Esophagus squamous epithelium (tissue), 5 donors: ENCODE data around the gene MED8. TPM values are rescaled to one million over a fixed set of nuclear protein-coding genes. Genes with fewer than 3 reads are reported as not detected.
A peak's percentile ranks its signal among the peaks of the same experiment; 100 is the strongest.

Experiments
- DNase-seq: peaks from one replicate; lab custom pipeline; 2025; lab: John Stamatoyannopoulos, UW
- H3K27ac ChIP-seq, 4 donors: fragments of 200-600 bp; sonication (generic); one replicate each; pipeline ENCODE4 v1.5.1; 2016 to 2019; ENCODE audit warnings: mild to moderate bottlenecking in 1 of 4
- H3K27me3 ChIP-seq, 4 donors: fragments of 200-600 bp; sonication (generic); 1 replicate in 3 of 4; 2 replicates in 1 of 4; pipeline versions ENCODE4 v1.5.1 to v1.6.0; 2017 to 2021; ENCODE audit warnings: antibody characterized with exemption in 1 of 4
- H3K36me3 ChIP-seq, 3 donors: fragments of 200-600 bp; sonication (generic); one replicate each; pipeline ENCODE4 v1.5.1; 2016 to 2019
- H3K4me1 ChIP-seq, 3 donors: fragments of 200-600 bp; sonication (generic); one replicate each; pipeline ENCODE4 v1.5.1; 2017 to 2019
- H3K4me3 ChIP-seq, 4 donors: fragments of 200-600 bp; sonication (generic); 1 replicate in 3 of 4; 2 replicates in 1 of 4; pipeline ENCODE4 v1.5.1; 2016 to 2019; ENCODE audit warnings: mild to moderate bottlenecking in 2 of 4, moderate library complexity in 1 of 4
- H3K9me3 ChIP-seq, 3 donors: fragments of 200-600 bp; sonication (generic); one replicate each; pipeline ENCODE4 v1.5.1; 2016 to 2019
- POLR2A ChIP-seq, 4 donors: fragments of 450-650 bp; IDR thresholded peaks; one replicate each; pipeline ENCODE4 v1.6.1; 2017; ENCODE audit warnings: antibody characterized with exemption in 4 of 4, mild to moderate bottlenecking in 4 of 4, moderate library complexity in 3 of 4
- WGBS, 2 donors: methylation state at CpG; one replicate each; pipeline ENCODE4 v1.1.5; 2018; 5-methylcytosine and 5-hydroxymethylcytosine counted together
- intact Hi-C: fragments of 100-400 bp; cut with DNase I; formaldehyde crosslinking; loops from one replicate; pipeline ENCODE4 v1.15.0; 2022
- total RNA-seq, 4 donors: library from RNA; depleted of rRNA; stranded (reverse); fragments of >200 nt; gene quantifications; one replicate each; pipeline ENCODE4 v1.1.0, GENCODE V29; 2016
- TF ChIP-seq, protein P1 (sequence below), 6 experiments: fragments of 450-650 bp in 4 of 6; fragments of 200-600 bp in 2 of 6; sonication (generic) in 2 of 6; IDR thresholded peaks; one replicate each; pipeline ENCODE4 v1.5.1; 2016 to 2019; ENCODE audit warnings: antibody characterized with exemption in 6 of 6, mild to moderate bottlenecking in 4 of 6, moderate library complexity in 4 of 6
- donor health status: DM: yes; HTN: yes; CAD: no.

Gene MED8, protein sequence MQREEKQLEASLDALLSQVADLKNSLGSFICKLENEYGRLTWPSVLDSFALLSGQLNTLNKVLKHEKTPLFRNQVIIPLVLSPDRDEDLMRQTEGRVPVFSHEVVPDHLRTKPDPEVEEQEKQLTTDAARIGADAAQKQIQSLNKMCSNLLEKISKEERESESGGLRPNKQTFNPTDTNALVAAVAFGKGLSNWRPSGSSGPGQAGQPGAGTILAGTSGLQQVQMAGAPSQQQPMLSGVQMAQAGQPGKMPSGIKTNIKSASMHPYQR
- 10 to 100 TPM; 34.5 to 60.1 (median 38.6) TPM for total RNA-seq

GRCh38 chr1:43389326-43390313, at the start of gene MED8, which contains the start of gene SZT2:
TSS of gene MED8 (minus strand) at chr1:43389800. CDS start at chr1:43389764, 36 bp downstream.
TSS of gene SZT2 (plus strand) at chr1:43389899. CDS start at chr1:43389969, 70 bp downstream.
- peak within 1 kb of the TSS; percentile 91 to 97 (median 94) for H3K27ac ChIP-seq
- peak in 3 of 4 donors; percentile 27 to 84 (median 74) for TF ChIP-seq POLR2A (IDR thresholded peaks at IDR 0.05)
- TF ChIP-seq, protein P1, sequence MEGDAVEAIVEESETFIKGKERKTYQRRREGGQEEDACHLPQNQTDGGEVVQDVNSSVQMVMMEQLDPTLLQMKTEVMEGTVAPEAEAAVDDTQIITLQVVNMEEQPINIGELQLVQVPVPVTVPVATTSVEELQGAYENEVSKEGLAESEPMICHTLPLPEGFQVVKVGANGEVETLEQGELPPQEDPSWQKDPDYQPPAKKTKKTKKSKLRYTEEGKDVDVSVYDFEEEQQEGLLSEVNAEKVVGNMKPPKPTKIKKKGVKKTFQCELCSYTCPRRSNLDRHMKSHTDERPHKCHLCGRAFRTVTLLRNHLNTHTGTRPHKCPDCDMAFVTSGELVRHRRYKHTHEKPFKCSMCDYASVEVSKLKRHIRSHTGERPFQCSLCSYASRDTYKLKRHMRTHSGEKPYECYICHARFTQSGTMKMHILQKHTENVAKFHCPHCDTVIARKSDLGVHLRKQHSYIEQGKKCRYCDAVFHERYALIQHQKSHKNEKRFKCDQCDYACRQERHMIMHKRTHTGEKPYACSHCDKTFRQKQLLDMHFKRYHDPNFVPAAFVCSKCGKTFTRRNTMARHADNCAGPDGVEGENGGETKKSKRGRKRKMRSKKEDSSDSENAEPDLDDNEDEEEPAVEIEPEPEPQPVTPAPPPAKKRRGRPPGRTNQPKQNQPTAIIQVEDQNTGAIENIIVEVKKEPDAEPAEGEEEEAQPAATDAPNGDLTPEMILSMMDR (IDR thresholded peaks at IDR 0.05) = peak in 1 of 6 experiments; percentile 4
- H3K27me3 ChIP-seq = no peaks in the 10 kb centered on the region
- intact Hi-C loops = no loop called here
- no peaks in the 10 kb centered on the region for H3K9me3 ChIP-seq
- H3K36me3 ChIP-seq = peaks cover 19 to 39% (median 22%) of the 10 kb centered on the region in 3 donors
- peak within 1 kb of the TSS; percentile 75 to 98 (median 96) for H3K4me3 ChIP-seq
- DNase-seq = peak; percentile 68
- 1 to 2% methylated on average over 23 to 24 of the region's 65 CpGs for WGBS, 2 donors
- peaks cover 23 to 42% (median 24%) of the 10 kb centered on the region in 3 donors for H3K4me1 ChIP-seq

DNA sequence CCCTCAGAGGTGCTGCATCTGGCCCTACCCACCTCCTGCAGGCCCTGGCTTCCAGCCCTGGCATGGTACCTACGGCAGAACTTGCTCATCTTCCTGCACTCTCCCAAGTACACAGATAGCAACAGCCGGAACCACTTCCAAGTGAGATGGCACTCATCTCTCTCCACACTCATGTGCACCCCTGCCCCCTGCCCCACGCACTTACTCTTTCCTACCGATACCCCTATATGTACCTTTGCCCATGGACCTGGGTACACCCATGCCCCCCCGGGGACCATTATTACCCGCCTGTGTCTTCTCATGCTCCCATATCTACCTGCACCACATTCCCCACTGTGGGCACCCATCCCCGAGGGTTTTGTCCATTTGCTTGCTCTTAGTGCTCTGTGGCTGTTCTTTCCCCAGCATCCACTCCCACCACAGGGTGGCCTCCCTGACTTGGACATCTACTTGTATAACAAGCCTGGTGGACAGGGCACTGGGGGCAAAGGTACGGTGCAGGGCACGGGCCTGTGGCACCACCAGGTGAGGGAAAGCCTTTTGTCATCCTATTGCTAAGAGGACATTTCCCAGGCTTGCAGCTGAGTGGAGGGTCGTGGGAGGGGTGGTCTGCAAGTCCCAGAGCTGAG, 49.5 kb upstream of the MED8 start:
- no peak overlapping the region for H3K4me3 ChIP-seq
- H3K36me3 ChIP-seq = peaks cover 28 to 100% (median 42%) of the 10 kb centered on the region in 3 donors
- no peak for DNase-seq
- 87 to 96% methylated on average over 7 to 10 of the region's 10 CpGs for WGBS, 2 donors
- no peaks in the 10 kb centered on the region for H3K27me3 ChIP-seq
- peaks cover 0 to 20% (median 4%) of the 10 kb centered on the region in 3 donors for H3K4me1 ChIP-seq
- TF ChIP-seq POLR2A (IDR thresholded peaks at IDR 0.05) = no peak
- TF ChIP-seq, protein P1 (IDR thresholded peaks at IDR 0.05) = no peak
- no peak overlapping the region for H3K27ac ChIP-seq
- intact Hi-C loops = no loop called here
- no peaks in the 10 kb centered on the region for H3K9me3 ChIP-seq

DNA sequence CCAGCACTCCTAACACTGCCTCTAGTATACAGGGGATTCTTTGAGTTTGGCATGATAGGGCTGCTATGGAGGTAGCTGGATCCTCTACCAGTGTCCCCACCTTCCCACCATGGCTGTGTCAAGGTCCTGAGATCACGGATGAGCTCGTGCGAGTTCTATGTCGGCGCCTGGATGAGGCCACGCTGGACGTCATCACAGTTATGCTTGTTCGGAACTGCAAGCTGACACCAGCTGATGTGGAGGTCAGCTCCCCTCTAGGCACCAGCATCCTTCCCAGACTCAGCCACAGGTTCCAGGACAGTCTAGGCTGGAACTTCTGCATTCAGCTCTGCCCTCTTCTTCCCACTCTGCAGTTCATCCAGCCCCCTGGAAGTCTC, 49.0 kb upstream of the MED8 start:
- intact Hi-C loops = no loop called here
- DNase-seq = no peak
- Histone ChIP-seq H3K4me3 (no peak overlapping the region), H3K27me3 (no peaks in the 10 kb centered on the region), H3K9me3 (no peaks in the 10 kb centered on the region), H3K36me3 (peaks cover 28 to 100% (median 47%) of the 10 kb centered on the region in 3 donors), H3K4me1 (peaks cover 0 to 20% (median 4%) of the 10 kb centered on the region in 3 donors), H3K27ac (no peak overlapping the region)
- TF ChIP-seq POLR2A (IDR thresholded peaks at IDR 0.05) = no peak
- TF ChIP-seq, protein P1 (IDR thresholded peaks at IDR 0.05) = no peak
- 88 to 91% methylated on average over 6 to 7 of the region's 8 CpGs for WGBS, 2 donors

- Histone ChIP-seq H3K27me3 (no peaks in the 10 kb centered on the region), H3K36me3 (peaks cover 24 to 100% (median 47%) of the 10 kb centered on the region in 3 donors), H3K4me1 (peaks cover 0 to 20% (median 4%) of the 10 kb centered on the region in 3 donors), H3K9me3 (no peaks in the 10 kb centered on the region), H3K27ac (no peak overlapping the region), H3K4me3 (no peak overlapping the region)
- TF ChIP-seq POLR2A (IDR thresholded peaks at IDR 0.05) = no peak
- TF ChIP-seq, protein P1 (IDR thresholded peaks at IDR 0.05) = no peak
- WGBS, 2 donors = 83 to 88% methylated on average over 3 of the region's 3 CpGs
- intact Hi-C loops = no loop called here
- no peak for DNase-seq
These were observed 48.4 kb upstream of the MED8 start for GRCh38 chr1:43438006-43438405.
